H1 (cell line): ENCODE measurements around the gene ARID1B. TPM values are rescaled to one million over a fixed set of nuclear protein-coding genes. Genes with fewer than 3 reads are reported as not detected.

Experiments
- CTCF ChIA-PET: fragments of 300-600 bp; sonication (Branson Sonifier 250); formaldehyde crosslinking; loops from one replicate; lab custom pipeline; 2021; ENCODE audit not compliant: partially characterized antibody; lab: Charles Lee
- POLR2A ChIA-PET: fragments of 300-600 bp; sonication (Branson Sonifier 250); formaldehyde crosslinking; loops from one replicate; lab custom pipeline; 2021; ENCODE audit warnings: inconsistent platforms; ENCODE audit not compliant: partially characterized antibody; lab: Charles Lee
- DNase-seq, 2 experiments: peaks; one replicate each; pipeline versions ENCODE4 v3.0.0 to v3.0.0-alpha.2; 2010 to 2022; ENCODE audit warnings: low spot score in 2 of 2, low read depth in 1 of 2, mixed read lengths in 1 of 2
- FAIRE-seq: peaks from 2 replicates; lab custom pipeline; 2011; peaks lifted over from hg19 to GRCh38; lab: Jason Lieb, UNC
- H2AFZ ChIP-seq: 2 replicates; pipeline ENCODE4 v1.8.1; 2012; ENCODE audit warnings: low read length, inconsistent platforms
- H2AK5ac ChIP-seq: 2 replicates; pipeline ENCODE4 v1.6.1; 2013; ENCODE audit warnings: low read depth, low read length
- H2BK120ac ChIP-seq: replicated peaks from 2 replicates; pipeline ENCODE3; 2013; ENCODE audit warnings: low read depth, low read length, inconsistent platforms
- H2BK12ac ChIP-seq: 2 replicates; pipeline ENCODE4 v1.6.1; 2013; ENCODE audit warnings: low read depth, low read length
- H2BK15ac ChIP-seq: 2 replicates; pipeline ENCODE4 v1.6.1; 2013; ENCODE audit warnings: low read length
- H2BK20ac ChIP-seq: 2 replicates; pipeline ENCODE4 v1.6.1; 2013; ENCODE audit warnings: low read length
- H2BK5ac ChIP-seq: 2 replicates; pipeline ENCODE4 v1.6.1; 2013; ENCODE audit warnings: low read depth, low read length
- H3K14ac ChIP-seq: 2 replicates; pipeline ENCODE4 v1.6.1; 2013; ENCODE audit warnings: inconsistent platforms; ENCODE audit not compliant: insufficient read length
- H3K18ac ChIP-seq: 2 replicates; pipeline ENCODE4 v1.6.1; 2013; ENCODE audit warnings: low read length; ENCODE audit errors: extremely low read depth
- H3K23ac ChIP-seq: 2 replicates; pipeline ENCODE4 v1.6.1; 2013; ENCODE audit warnings: inconsistent platforms; ENCODE audit not compliant: insufficient read length
- H3K23me2 ChIP-seq: 2 replicates; pipeline ENCODE4 v1.6.1; 2013; ENCODE audit warnings: low read depth, low read length
- H3K27ac ChIP-seq: 2 replicates; pipeline ENCODE4 v1.6.1; 2011; ENCODE audit warnings: low read depth, low read length, inconsistent platforms
- H3K27me3 ChIP-seq, 4 experiments: replicated peaks in 1 of 4; 1 replicate in 1 of 4; 2 replicates in 3 of 4; pipeline versions ENCODE4 v1.6.1 to v1.8.1; 2011 to 2013; ENCODE audit warnings: low read length in 3 of 4, mild to moderate bottlenecking in 3 of 4, inconsistent platforms in 2 of 4, mixed read lengths in 2 of 4, moderate library complexity in 1 of 4; ENCODE audit not compliant: control insufficient read depth in 3 of 4, insufficient read depth in 3 of 4; ENCODE audit errors: extremely low read depth in 1 of 4
- H3K36me3 ChIP-seq, 4 experiments: 2 replicates each; pipeline versions ENCODE4 v1.6.1 to v1.8.1; 2011 to 2013; ENCODE audit warnings: mild to moderate bottlenecking in 4 of 4, low read length in 3 of 4, moderate library complexity in 2 of 4, control low read depth in 1 of 4, inconsistent platforms in 1 of 4; ENCODE audit not compliant: insufficient read depth in 4 of 4, control insufficient read depth in 2 of 4
- H3K4ac ChIP-seq: replicated peaks from 2 replicates; pipeline ENCODE3; 2013; ENCODE audit warnings: low read length, low read depth, mixed read lengths, inconsistent platforms; ENCODE audit not compliant: insufficient read length
- H3K4me1 ChIP-seq, 4 experiments: replicated peaks in 1 of 4; 1 replicate in 1 of 4; 2 replicates in 3 of 4; pipeline versions ENCODE4 v1.6.1 to v1.8.1; 2011 to 2013; ENCODE audit warnings: low read length in 3 of 4, inconsistent platforms in 2 of 4, mixed read lengths in 1 of 4; ENCODE audit not compliant: insufficient read depth in 4 of 4, control insufficient read depth in 3 of 4
- H3K4me2 ChIP-seq, 2 experiments: 2 replicates each; pipeline versions ENCODE4 v1.6.1 to v1.8.1; 2011 to 2013; ENCODE audit warnings: low read depth in 2 of 2, low read length in 2 of 2, control low read depth in 1 of 2, inconsistent platforms in 1 of 2, mild to moderate bottlenecking in 1 of 2; ENCODE audit not compliant: insufficient read depth in 1 of 2
- H3K4me3 ChIP-seq, 4 experiments: fragments of 200-600, 300-600 bp in 1 of 4; sonication (generic), shearing (Covaris generic), sonication (Bioruptor Twin) in 1 of 4; 2 replicates each; pipeline versions ENCODE4 v1.5.1 to v1.8.1; 2011 to 2016; ENCODE audit warnings: low read length in 4 of 4, low read depth in 3 of 4, control low read depth in 2 of 4, inconsistent platforms in 2 of 4, mild to moderate bottlenecking in 2 of 4, mixed read lengths in 1 of 4, moderate library complexity in 1 of 4; ENCODE audit not compliant: insufficient read depth in 2 of 4; ENCODE audit errors: extremely low read depth in 1 of 4
- H3K56ac ChIP-seq: replicated peaks from 2 replicates; pipeline ENCODE3; 2013; ENCODE audit warnings: low read depth, mild to moderate bottlenecking, mixed read lengths, low read length, inconsistent platforms; ENCODE audit not compliant: insufficient read length
- H3K79me1 ChIP-seq: 2 replicates; pipeline ENCODE4 v1.6.1; 2013; ENCODE audit warnings: low read depth, low read length, control low read depth
- H3K79me2 ChIP-seq, 2 experiments: 2 replicates each; pipeline versions ENCODE4 v1.6.1 to v1.8.1; 2012 to 2013; ENCODE audit warnings: low read length in 2 of 2, mild to moderate bottlenecking in 2 of 2, inconsistent platforms in 1 of 2; ENCODE audit not compliant: insufficient read depth in 2 of 2, control insufficient read depth in 1 of 2
- H3K9ac ChIP-seq, 4 experiments: replicated peaks in 1 of 4; 1 replicate in 1 of 4; 2 replicates in 3 of 4; pipeline versions ENCODE4 v1.6.1 to v1.8.1; 2011 to 2013; ENCODE audit warnings: low read depth in 3 of 4, low read length in 3 of 4, control low read depth in 2 of 4, mild to moderate bottlenecking in 2 of 4, moderate library complexity in 2 of 4, inconsistent platforms in 1 of 4; ENCODE audit errors: extremely low read depth in 1 of 4
- H3K9me3 ChIP-seq, 2 experiments: 2 replicates each; pipeline versions ENCODE4 v1.6.1 to v1.8.1; 2012 to 2013; ENCODE audit warnings: mild to moderate bottlenecking in 2 of 2, moderate library complexity in 2 of 2, control low read depth in 1 of 2, inconsistent platforms in 1 of 2, low read depth in 1 of 2, low read length in 1 of 2, mixed read lengths in 1 of 2; ENCODE audit not compliant: insufficient read depth in 2 of 2
- H4K20me1 ChIP-seq, 2 experiments: replicated peaks in 1 of 2; 2 replicates each; pipeline versions ENCODE3 to v1.8.1; 2011 to 2013; ENCODE audit warnings: inconsistent platforms in 2 of 2, low read length in 2 of 2, mild to moderate bottlenecking in 1 of 2; ENCODE audit not compliant: insufficient read depth in 2 of 2, control insufficient read depth in 1 of 2
- H4K5ac ChIP-seq: 2 replicates; pipeline ENCODE4 v1.6.1; 2013; ENCODE audit warnings: low read length, low read depth, mixed read lengths, inconsistent platforms; ENCODE audit not compliant: insufficient read length
- H4K8ac ChIP-seq: 2 replicates; pipeline ENCODE4 v1.8.0; 2013; ENCODE audit warnings: mild to moderate bottlenecking, moderate library complexity, low read length, inconsistent platforms; ENCODE audit not compliant: insufficient read depth; ENCODE audit errors: extremely low read depth
- H4K91ac ChIP-seq: replicated peaks from 2 replicates; pipeline ENCODE3; 2013; ENCODE audit warnings: low read length, mixed read lengths, inconsistent platforms; ENCODE audit not compliant: insufficient read length
- BACH1 ChIP-seq: IDR thresholded peaks from 2 replicates; pipeline ENCODE4 v1.6.1; 2012; ENCODE audit warnings: low read length, improper control_type of control experiment
- CHD2 ChIP-seq: IDR thresholded peaks from 2 replicates; pipeline ENCODE4 v1.6.1; 2012; ENCODE audit warnings: low read length, improper control_type of control experiment
- GTF2F1 ChIP-seq: IDR thresholded peaks from 2 replicates; pipeline ENCODE4 v1.6.1; 2012; ENCODE audit warnings: low read depth, low read length, improper control_type of control experiment, borderline replicate concordance
- HDAC6 ChIP-seq: IDR thresholded peaks from one replicate; pipeline ENCODE4 v1.7.1; 2012; ENCODE audit warnings: low read depth, mild to moderate bottlenecking, inconsistent platforms, low read length, moderate library complexity
- RNF2 ChIP-seq: fragments of 200-900, 300-1000 bp; sonication (generic); IDR thresholded peaks from 2 replicates; pipeline ENCODE4 v1.7.1; 2016; ENCODE audit warnings: borderline replicate concordance, low read depth, mild to moderate bottlenecking, antibody characterized with exemption, low read length; ENCODE audit not compliant: poor library complexity, severe bottlenecking; ENCODE audit errors: missing control alignments
- WGBS, 2 experiments: shearing (Covaris generic) in 1 of 2; methylation state at CpG; one replicate each; pipeline versions ENCODE4 v1.1.6 to v1.1.7; 2013 to 2015; ENCODE audit warnings: low lambda C conversion rate in 2 of 2, mixed read lengths in 2 of 2, inconsistent platforms in 1 of 2, low coverage in 1 of 2, missing lambda C conversion rate in 1 of 2; ENCODE audit not compliant: insufficient replicate concordance in 2 of 2, insufficient coverage in 1 of 2, insufficient read length in 1 of 2; ENCODE audit errors: extremely low coverage in 1 of 2, missing lambda C conversion rate in 1 of 2; 5-methylcytosine and 5-hydroxymethylcytosine counted together
- polyA plus RNA-seq, 7 experiments: library from polyadenylated mRNA; depleted of rRNA in 3 of 7; stranded (reverse) in 5 of 7; unstranded in 2 of 7; fragments of >200 nt in 5 of 7; fragments of 200-250 nt in 2 of 7; gene quantifications; 1 replicate in 5 of 7; 2 replicates in 1 of 7; 4 replicates in 1 of 7; pipeline versions ENCODE4 v1.2.1 to v1.2.3, GENCODE V29; 2011 to 2013; ENCODE audit warnings: missing spikeins in 2 of 7, mixed read lengths in 2 of 7
- total RNA-seq: library from RNA; stranded (reverse); fragmentation: NEBNext Ultra II Directional; extraction: Animal tissue kit (Norgen Biotek cat#: 25700); gene quantifications from 2 replicates; pipeline ENCODE4 v1.2.1, GENCODE V29; 2021

Gene ARID1B
- total and polyA plus RNA-seq, 2 of the 8 experiments (the other 6 are each of a cell fraction or from before 2014, with no cell fraction given), result 24.3 to 70.3 TPM

DNA sequence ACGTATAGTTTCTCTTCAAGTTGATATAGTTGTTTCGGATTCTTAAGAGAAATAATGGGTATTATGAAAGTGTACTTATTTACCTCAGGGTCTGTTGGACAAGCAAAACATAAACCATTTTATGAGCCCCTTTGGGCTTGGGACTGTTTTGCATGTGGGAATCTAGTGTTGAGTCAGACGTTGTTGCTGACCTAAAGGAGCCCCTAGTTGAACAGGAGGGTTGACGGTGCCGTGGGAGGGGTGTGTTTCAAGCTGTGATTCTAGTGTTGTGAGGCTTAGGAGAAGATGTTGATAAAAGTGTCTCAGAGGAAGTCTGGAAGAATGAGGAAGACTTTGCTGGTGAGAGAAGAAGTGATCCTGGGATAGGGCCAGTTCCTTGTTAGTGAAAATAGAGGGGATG is 140.0 kb downstream of the ARID1B start:
- no peaks in the 10 kb centered on the region for H3K36me3 ChIP-seq
- H2AK5ac ChIP-seq, result no peak overlapping the region
- no peak overlapping the region for H2BK120ac ChIP-seq
- no peak overlapping the region for H3K4me3 ChIP-seq
- no peak overlapping the region for H3K23ac ChIP-seq
- FAIRE-seq (no peak), DNase-seq (no peak)
- no peak overlapping the region for H3K27ac ChIP-seq
- ChIA-PET CTCF (no interaction called here), POLR2A (no interaction called here)
- H3K4me1 ChIP-seq, result peaks cover 0 to 6% (median 3%) of the 10 kb centered on the region in 4 experiments; a peak in 4 of 7 replicates
- H3K27me3 ChIP-seq, result no peaks in the 10 kb centered on the region
- no peak overlapping the region for H2BK20ac ChIP-seq
- no peak overlapping the region for H2AFZ ChIP-seq
- H3K4me2 ChIP-seq, result no peak overlapping the region
- no peaks in the 10 kb centered on the region; the same call in 1 of the 2 replicates for H3K23me2 ChIP-seq
- no peak overlapping the region for H3K14ac ChIP-seq
- TF ChIP-seq GTF2F1 (no peak), HDAC6 (no peak), BACH1 (no peak), CHD2 (no peak), RNF2 (no peak)
- TF ChIP-seq, all 59 proteins: peak for 0
- Histone ChIP-seq H4K8ac (no peak overlapping the region), H3K79me1 (0 out of 2 replicates have a peak, but pooled peaks cover 3% of the 10 kb centered on the region), H4K5ac (no peak overlapping the region), H4K91ac (no peak overlapping the region), H3K9ac (no peak overlapping the region), H2BK5ac (no peak overlapping the region), H3K18ac (no peak overlapping the region), H3K9me3 (no peaks in the 10 kb centered on the region), H2BK15ac (no peak overlapping the region), H3K79me2 (peaks cover 0 to 80% of the 10 kb centered on the region in 2 experiments; a peak in 3 of 4 replicates), H3K4ac (no peak overlapping the region), H4K20me1 (peaks cover 0 to 2% of the 10 kb centered on the region in 2 experiments), H2BK12ac (no peak overlapping the region), H3K56ac (no peak overlapping the region)
- WGBS, 2 experiments, result 88% methylated on average over 5 of the region's 5 CpGs; no CpG with 5 or more reads in 1 of the 2 experiments
